ENCODE results near the gene SLC35D2. TPM values are rescaled to one million over a fixed set of nuclear protein-coding genes. Genes with fewer than 3 reads are reported as not detected.
"Not testable (repeated sequence)": the region's sequence is repeated elsewhere in the genome, so short reads cannot be mapped to it uniquely, and the experiment has no call there.

The SLC35D2 gene
- polyA plus RNA-seq, 1 donor = 40.0 TPM

DNA sequence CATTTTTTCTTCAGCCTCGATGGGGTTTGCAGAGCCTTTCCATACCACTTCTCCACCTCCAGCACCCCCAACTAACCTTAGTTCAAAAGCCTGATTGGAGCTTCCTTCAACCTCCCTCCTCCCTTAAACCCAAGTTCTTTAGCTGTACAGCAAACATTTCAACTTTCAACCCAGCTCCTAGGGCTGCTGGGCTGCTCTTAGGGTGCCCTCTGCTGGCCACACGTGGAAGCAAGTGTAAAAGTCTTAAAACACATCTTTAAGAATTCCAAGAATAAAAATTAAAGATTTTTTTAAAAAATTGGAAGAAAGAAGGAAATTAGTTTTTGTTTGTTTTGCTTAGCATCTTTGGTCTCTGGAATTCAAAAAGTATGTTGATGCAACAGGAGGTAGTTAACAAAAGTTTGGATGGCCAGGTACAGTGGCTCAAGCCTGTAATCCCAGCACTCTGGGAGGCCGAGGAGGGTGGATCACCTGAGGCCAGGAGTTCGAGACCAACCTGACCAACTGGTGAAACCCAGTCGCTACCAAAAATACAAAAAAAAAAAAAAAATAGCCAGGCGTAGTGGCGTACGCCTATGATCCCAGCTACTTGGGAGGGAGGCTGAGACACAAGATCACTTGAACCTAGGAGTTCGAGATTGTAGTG is 66.1 kb downstream of the SLC35D2 start:
- peak; percentile 60 for DNase-seq

GRCh38 chr9:96309850-96310249 is 73.7 kb downstream of the SLC35D2 start:
- no peak for DNase-seq

DNA sequence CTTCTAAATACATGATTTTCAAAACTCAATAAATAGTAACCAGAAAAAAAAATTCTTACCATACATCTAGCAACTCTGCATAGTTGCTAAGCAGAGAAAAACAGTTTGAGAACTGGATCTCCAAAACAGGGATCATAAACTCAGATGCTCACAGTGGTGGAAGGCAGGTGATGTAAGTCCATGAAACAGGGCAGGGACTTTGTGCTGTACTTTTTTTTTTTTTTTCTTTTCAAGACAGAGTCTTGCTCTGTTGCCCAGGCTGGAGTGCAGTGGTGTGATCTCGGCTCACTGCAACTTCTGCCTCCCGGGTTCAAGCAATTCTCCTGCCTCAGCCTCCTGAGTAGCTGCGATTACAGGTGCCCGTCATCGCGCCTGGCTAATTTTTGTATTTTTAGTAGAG is 76.6 kb downstream of the SLC35D2 start:
- not testable (repeated sequence) for DNase-seq

DNA sequence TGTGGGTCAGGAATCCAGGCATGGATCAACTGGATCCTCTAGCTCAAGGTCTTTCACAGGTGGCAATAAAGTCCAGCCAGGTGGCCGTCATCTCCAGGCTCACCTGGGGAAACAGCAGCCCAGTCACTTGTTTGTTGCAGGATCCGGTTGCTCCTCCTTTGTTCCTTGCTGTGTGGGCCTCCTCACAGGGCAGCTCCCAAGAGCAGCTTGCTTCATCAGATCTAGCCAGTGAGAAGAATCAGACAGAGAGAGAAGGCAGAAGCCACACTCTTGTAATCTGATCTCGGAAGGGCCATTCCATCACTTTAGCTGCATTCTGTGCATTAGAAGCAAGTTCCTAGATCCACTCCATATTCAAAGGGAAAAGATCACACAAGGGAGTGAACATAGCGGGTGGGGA is 78.3 kb downstream of the SLC35D2 start:
- no peak for DNase-seq

DNA sequence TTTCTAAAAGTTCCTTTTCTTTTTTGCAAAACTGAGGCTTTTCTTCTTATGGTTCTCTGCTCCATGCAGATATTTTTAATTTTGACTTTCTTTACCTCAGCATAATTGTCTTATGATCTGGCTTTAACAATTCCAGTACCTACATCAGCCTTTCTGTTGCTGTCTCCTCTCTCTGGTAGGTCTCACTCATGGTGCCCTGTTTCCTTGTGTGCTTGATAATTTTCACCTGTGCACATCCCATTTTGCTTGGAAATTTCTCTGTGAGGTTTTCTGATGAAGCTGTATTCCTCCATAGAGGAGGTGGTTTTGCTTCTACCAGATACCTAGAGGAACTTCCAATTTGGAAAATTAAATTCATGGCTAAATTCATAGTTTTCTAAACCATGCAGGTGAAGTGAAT is 79.3 kb downstream of the SLC35D2 start:
- no peak for DNase-seq

DNA sequence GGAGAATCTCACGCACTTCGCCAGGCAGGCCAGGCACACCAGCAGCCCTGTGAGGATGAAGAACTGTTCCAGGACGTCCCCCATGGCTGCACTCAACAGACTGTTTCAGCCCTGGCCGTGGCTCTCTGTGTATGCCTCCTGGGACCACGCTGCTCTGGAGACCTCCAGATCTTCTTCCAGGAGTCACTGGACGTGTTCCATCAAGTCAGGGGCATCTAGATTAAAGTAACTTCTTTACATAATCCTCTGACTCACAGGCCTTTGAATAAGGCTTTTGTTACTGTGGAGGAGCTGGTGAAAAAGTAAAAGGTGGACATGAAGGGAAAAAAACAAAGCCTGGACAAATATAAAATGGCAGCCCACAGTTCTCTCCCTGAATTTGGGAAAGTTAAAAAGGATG is 81.5 kb downstream of the SLC35D2 start, which contains the start of gene HSD17B3:
TSS of gene HSD17B3 (minus strand) at position 156 of the 400 bp plus-strand sequence. CDS start at position 84, 72 bp downstream.
- DNase-seq = no peak

GRCh38 chr9:96299823-96300222 is 83.7 kb downstream of the SLC35D2 start:
- no peak for DNase-seq

GRCh38 chr9:96294159-96294545 is 89.4 kb downstream of the SLC35D2 start:
- DNase-seq = no peak

GRCh38 chr9:96293498-96294158 is 89.9 kb downstream of the SLC35D2 start:
- no peak for DNase-seq

DNA sequence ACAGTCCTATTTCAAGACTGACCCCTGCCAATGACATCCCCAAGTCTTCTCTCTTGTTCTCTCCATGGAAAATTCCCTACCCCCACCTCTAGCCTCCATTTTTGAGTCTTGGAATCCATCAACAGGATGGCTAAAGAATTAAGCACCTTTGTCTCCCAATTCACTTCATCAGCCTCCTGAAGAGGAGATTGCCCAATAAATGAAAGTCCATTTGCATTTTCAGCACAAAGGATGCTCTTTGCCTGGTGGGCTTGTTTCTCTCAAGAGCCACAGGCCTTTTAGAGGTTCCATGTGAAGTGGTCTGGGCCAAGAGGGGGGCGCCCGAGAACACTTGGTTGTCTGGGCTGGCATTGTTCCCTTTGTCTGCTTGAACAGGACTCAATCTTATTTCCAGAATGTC is 94.1 kb downstream of the SLC35D2 start:
- no peak for DNase-seq

DNA sequence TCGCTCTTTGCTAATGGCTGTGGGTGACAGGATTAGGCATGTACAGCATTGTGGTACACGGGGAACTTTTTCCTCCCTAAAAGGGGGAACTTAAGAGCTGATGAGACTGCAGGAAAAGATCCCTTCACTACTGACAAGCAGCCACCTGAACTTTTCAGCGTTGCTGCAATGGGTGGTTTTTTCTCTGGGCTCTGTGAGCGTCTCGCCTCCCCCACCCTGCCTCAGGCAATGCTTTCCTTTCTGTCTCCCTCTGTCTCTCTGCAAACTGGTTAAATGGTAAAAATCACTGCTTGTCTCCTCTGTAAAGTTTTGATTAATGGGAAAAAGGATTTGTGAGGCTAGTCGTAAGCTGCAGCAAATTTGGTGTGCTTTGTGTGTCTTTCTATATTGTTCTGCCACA is 101.9 kb downstream of the SLC35D2 start:
- DNase-seq = no peak

- DNase-seq = peak; percentile 55
Measured at GRCh38 chr9:96279932-96280331, 103.6 kb downstream of the SLC35D2 start.

GRCh38 chr9:96274939-96275338 is 108.6 kb downstream of the SLC35D2 start:
- DNase-seq = no peak

Other genes starting within 250 kb of the SLC35D2 start
- 1.4 TPM for gene HSD17B3, start 81.5 kb downstream of the SLC35D2 start, polyA plus RNA-seq (ENCODE audit: insufficient read length)
- gene ZNF367, start 34.7 kb upstream of the SLC35D2 start, polyA plus RNA-seq (ENCODE audit: insufficient read length) = 12.7 TPM
- gene HABP4, start 66.5 kb upstream of the SLC35D2 start, polyA plus RNA-seq (ENCODE audit: insufficient read length) = 19.3 TPM
- 34.3 TPM for gene CDC14B, start 236.1 kb upstream of the SLC35D2 start, polyA plus RNA-seq (ENCODE audit: insufficient read length)

Measured in left kidney (tissue), 2 donors.